Neuronal stem cell (in vitro differentiated cells): ENCODE results near the gene SLC7A10.

ENCODE experiments used
- DNase-seq: peaks from one replicate; pipeline ENCODE4 v3.0.0-alpha.2; 2013; ENCODE audit warnings: low spot score
- H2AFZ ChIP-seq: one replicate; pipeline ENCODE4 v1.6.1; 2013; ENCODE audit warnings: mild to moderate bottlenecking, low read length, inconsistent platforms
- H2AK5ac ChIP-seq: 2 replicates; pipeline ENCODE4 v1.6.1; 2013; ENCODE audit warnings: low read depth, mild to moderate bottlenecking, inconsistent platforms, low read length, moderate library complexity, mixed read lengths
- H2BK120ac ChIP-seq: 2 replicates; pipeline ENCODE4 v1.6.1; 2013; ENCODE audit warnings: low read depth, mild to moderate bottlenecking, inconsistent platforms, low read length, moderate library complexity, mixed read lengths
- H2BK12ac ChIP-seq: one replicate; pipeline ENCODE4 v1.6.1; 2013; ENCODE audit warnings: low read length, inconsistent platforms
- H2BK15ac ChIP-seq: 2 replicates; pipeline ENCODE4 v1.6.1; 2013; ENCODE audit warnings: mild to moderate bottlenecking, low read length, inconsistent platforms, mixed read lengths
- H2BK5ac ChIP-seq: one replicate; pipeline ENCODE4 v1.6.1; 2013; ENCODE audit warnings: inconsistent platforms, mild to moderate bottlenecking, low read length, moderate library complexity
- H3K14ac ChIP-seq: one replicate; pipeline ENCODE4 v1.6.1; 2013; ENCODE audit warnings: low read length, inconsistent platforms
- H3K18ac ChIP-seq: 2 replicates; pipeline ENCODE4 v1.6.1; 2013; ENCODE audit warnings: low read length, inconsistent platforms
- H3K23ac ChIP-seq: 2 replicates; pipeline ENCODE4 v1.6.1; 2013; ENCODE audit warnings: low read depth, mild to moderate bottlenecking, mixed read lengths, low read length, inconsistent platforms; ENCODE audit not compliant: poor library complexity
- H3K27ac ChIP-seq: replicated peaks from 3 replicates; pipeline ENCODE4 v1.5.1; 2013; ENCODE audit warnings: low read length, inconsistent platforms
- H3K27me3 ChIP-seq, 3 experiments: 2 replicates each; pipeline ENCODE4 v1.6.1; 2013; ENCODE audit warnings: low read length in 3 of 3, mild to moderate bottlenecking in 2 of 3, inconsistent platforms in 1 of 3, low read depth in 1 of 3, mixed read lengths in 1 of 3, moderate library complexity in 1 of 3; ENCODE audit not compliant: control insufficient read depth in 3 of 3, insufficient read depth in 3 of 3
- H3K36me3 ChIP-seq, 2 donors: replicated peaks in 1 of 2; 2 replicates each; pipeline ENCODE4 v1.6.1; 2013; ENCODE audit warnings: low read length in 2 of 2; ENCODE audit not compliant: control insufficient read depth in 2 of 2, insufficient read depth in 2 of 2
- H3K4ac ChIP-seq: 2 replicates; pipeline ENCODE4 v1.6.1; 2013; ENCODE audit warnings: inconsistent platforms, mild to moderate bottlenecking, low read length, moderate library complexity
- H3K4me1 ChIP-seq, 2 donors: 1 replicate in 1 of 2; 2 replicates in 1 of 2; pipeline ENCODE4 v1.6.1; 2013; ENCODE audit warnings: low read length in 2 of 2, low read depth in 1 of 2; ENCODE audit not compliant: control insufficient read depth in 2 of 2, insufficient read depth in 1 of 2
- H3K4me2 ChIP-seq: one replicate; pipeline ENCODE4 v1.6.1; 2013; ENCODE audit warnings: mild to moderate bottlenecking, low read length, inconsistent platforms; ENCODE audit not compliant: insufficient read depth, poor library complexity, severe bottlenecking
- H3K4me3 ChIP-seq, 2 donors: 2 replicates each; pipeline ENCODE4 v1.5.1; 2013; ENCODE audit warnings: low read length in 2 of 2, mild to moderate bottlenecking in 2 of 2, inconsistent platforms in 1 of 2, moderate library complexity in 1 of 2
- H3K79me1 ChIP-seq: one replicate; pipeline ENCODE4 v1.6.1; 2013; ENCODE audit warnings: low read depth, mild to moderate bottlenecking, inconsistent platforms, low read length, moderate library complexity
- H3K9ac ChIP-seq: one replicate; pipeline ENCODE4 v1.6.1; 2013; ENCODE audit warnings: mild to moderate bottlenecking, low read depth, low read length, inconsistent platforms; ENCODE audit not compliant: poor library complexity
- H3K9me3 ChIP-seq, 2 donors: replicated peaks in 1 of 2; 2 replicates each; pipeline versions ENCODE3 to v1.6.1; 2013; ENCODE audit warnings: low read length in 2 of 2, mild to moderate bottlenecking in 2 of 2, inconsistent platforms in 1 of 2, low read depth in 1 of 2, mixed read lengths in 1 of 2, moderate library complexity in 1 of 2; ENCODE audit not compliant: control insufficient read depth in 2 of 2, insufficient read depth in 1 of 2
- H4K8ac ChIP-seq: one replicate; pipeline ENCODE4 v1.6.1; 2013; ENCODE audit warnings: low read depth, mild to moderate bottlenecking, inconsistent platforms, low read length, moderate library complexity
- H4K91ac ChIP-seq: one replicate; pipeline ENCODE4 v1.6.1; 2013; ENCODE audit warnings: low read length, low read depth, mild to moderate bottlenecking, inconsistent platforms; ENCODE audit not compliant: poor library complexity
- WGBS, 2 donors: extraction: QIAGEN DNeasy Blood & Tissue Kit; methylation state at CpG; one replicate each; pipeline ENCODE4 v1.1.7; 2013; ENCODE audit warnings: missing lambda C conversion rate in 2 of 2, mixed read lengths in 1 of 2; ENCODE audit not compliant: insufficient read length in 2 of 2, insufficient replicate concordance in 1 of 2; ENCODE audit errors: extremely low coverage in 2 of 2; 5-methylcytosine and 5-hydroxymethylcytosine counted together

The SLC7A10 gene

DNA sequence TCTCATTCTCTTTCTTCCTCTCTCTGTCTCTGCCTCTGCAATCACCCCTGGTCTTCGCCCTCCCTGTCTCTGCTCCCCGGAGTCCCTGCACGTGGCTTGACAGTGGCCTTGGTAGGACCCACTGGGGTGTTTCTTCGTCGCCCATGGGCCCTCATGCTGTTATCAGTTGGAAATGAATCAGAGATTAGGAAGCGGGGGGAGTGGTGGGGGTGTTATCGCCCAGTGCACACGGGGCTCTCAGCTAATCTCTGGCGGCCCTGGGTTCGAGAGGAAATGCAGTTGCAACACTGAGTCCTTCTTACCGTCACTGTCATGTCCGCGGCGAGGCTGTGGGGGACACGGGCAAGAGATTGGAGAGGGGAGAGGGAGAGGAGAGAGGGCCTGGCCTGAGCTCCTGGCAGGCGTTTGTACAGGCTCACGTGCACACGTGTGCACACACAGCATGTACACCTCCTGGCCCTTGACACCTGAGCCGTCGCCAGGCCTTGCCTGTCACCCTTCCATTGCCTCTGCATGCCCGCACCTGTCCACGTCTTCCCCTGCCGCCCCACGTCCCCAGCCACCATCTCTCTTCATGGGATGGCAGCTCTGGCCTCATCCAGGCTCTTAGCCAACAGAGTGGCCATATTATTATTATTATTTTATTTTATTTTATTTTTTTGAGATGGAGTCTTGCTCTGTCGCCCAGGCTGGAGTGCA lies 37.8 kb upstream of the SLC7A10 start:
- Histone ChIP-seq H2AK5ac (peak overlapping the region; percentile 88), H3K36me3 (no peaks in the 10 kb centered on the region)
- DNase-seq = no peak

GRCh38 chr19:33261511-33262189 lies 36.0 kb upstream of the SLC7A10 start:
- Histone ChIP-seq H3K36me3 (no peaks in the 10 kb centered on the region), H3K4me1 (no peaks in the 10 kb centered on the region), H3K4me3 (no peak overlapping the region), H3K23ac (no peak overlapping the region), H2BK12ac (peak overlapping the region; percentile 41), H3K27me3 (peaks cover 0 to 19% (median 0%) of the 10 kb centered on the region in 3 experiments), H3K18ac (peak overlapping the region; percentile 64), H3K4ac (no peak overlapping the region), H3K9ac (peak overlapping the region; percentile 70), H2AK5ac (peak overlapping the region; percentile 75), H2BK120ac (no peak overlapping the region), H2AFZ (peak overlapping the region; percentile 29), H3K79me1 (no peaks in the 10 kb centered on the region), H3K27ac (no peak overlapping the region), H4K91ac (no peak overlapping the region), H4K8ac (peak overlapping the region; percentile 43), H3K14ac (peak overlapping the region; percentile 94), H2BK15ac (no peak overlapping the region), H2BK5ac (no peak overlapping the region), H3K9me3 (no peaks in the 10 kb centered on the region), H3K4me2 (no peak overlapping the region)
- DNase-seq = no peak
- WGBS, 2 donors = no CpG with 5 or more reads among the region's 14 CpGs

More for the DNA sequence above, 37.8 kb upstream of the SLC7A10 start:
- no CpG with 5 or more reads among the region's 25 CpGs for WGBS, 2 donors
- H3K4me3 ChIP-seq = no peak overlapping the region
- H2BK15ac ChIP-seq = no peak overlapping the region
- no peak overlapping the region for H3K4ac ChIP-seq
- H4K8ac ChIP-seq = no peak overlapping the region
- H3K4me2 ChIP-seq = no peak overlapping the region
- H3K9ac ChIP-seq = peak overlapping the region; percentile 21
- H3K18ac ChIP-seq = peak overlapping the region; percentile 64
- H3K79me1 ChIP-seq = no peaks in the 10 kb centered on the region
- no peak overlapping the region for H3K14ac ChIP-seq
- no peak overlapping the region for H2AFZ ChIP-seq
- no peaks in the 10 kb centered on the region for H3K9me3 ChIP-seq
- H3K23ac ChIP-seq = no peak overlapping the region
- H4K91ac ChIP-seq = no peak overlapping the region
- H2BK5ac ChIP-seq = no peak overlapping the region
- H2BK120ac ChIP-seq = peak overlapping the region; percentile 54
- peaks cover 0 to 32% (median 0%) of the 10 kb centered on the region in 3 experiments for H3K27me3 ChIP-seq
- no peak overlapping the region for H2BK12ac ChIP-seq
- no peaks in the 10 kb centered on the region for H3K4me1 ChIP-seq
- H3K27ac ChIP-seq = no peak overlapping the region

- Histone ChIP-seq H3K23ac (peak overlapping the region; percentile 89), H3K4me2 (no peak overlapping the region), H2AK5ac (peak overlapping the region; percentile 75), H3K4me3 (no peak overlapping the region), H3K18ac (peak overlapping the region; percentile 41), H3K27me3 (peaks cover 0 to 19% (median 0%) of the 10 kb centered on the region in 3 experiments), H4K8ac (no peak overlapping the region), H2BK120ac (peak overlapping the region; percentile 31), H2BK12ac (peak overlapping the region; percentile 22), H2BK5ac (no peak overlapping the region), H3K36me3 (no peaks in the 10 kb centered on the region), H3K4me1 (no peaks in the 10 kb centered on the region), H3K9ac (no peak overlapping the region), H3K14ac (peak overlapping the region; percentile 56), H2BK15ac (peak overlapping the region; percentile 37), H3K27ac (no peak overlapping the region), H4K91ac (no peak overlapping the region), H3K9me3 (no peaks in the 10 kb centered on the region), H2AFZ (no peak overlapping the region), H3K4ac (no peak overlapping the region), H3K79me1 (no peaks in the 10 kb centered on the region)
- WGBS, 2 donors = no CpG with 5 or more reads among the region's 24 CpGs
- DNase-seq = no peak
Observed at GRCh38 chr19:33260628-33261418, 35.2 kb upstream of the SLC7A10 start.

DNA sequence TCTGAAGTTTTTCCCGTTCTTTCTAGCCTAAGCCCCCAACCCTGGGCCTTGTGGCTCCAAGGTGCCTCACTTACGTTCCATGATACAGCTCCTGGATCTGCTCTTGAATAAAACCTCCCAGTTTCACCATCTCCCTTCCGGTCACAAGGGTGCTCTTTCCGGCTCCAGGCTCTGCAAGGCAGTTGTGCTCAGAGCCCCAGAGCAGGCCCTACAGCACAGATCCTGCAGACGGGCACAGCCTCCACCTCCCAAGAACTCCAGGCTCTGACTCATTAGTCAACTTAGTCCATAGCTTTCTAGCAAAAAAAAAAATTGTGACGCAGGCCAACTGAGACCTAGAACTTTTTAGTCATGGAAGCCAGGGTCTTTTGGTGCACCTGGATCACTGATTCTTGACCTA lies 33.9 kb upstream of the SLC7A10 start:
- no peak overlapping the region for H3K9ac ChIP-seq
- no peak overlapping the region for H3K4me2 ChIP-seq
- no peak overlapping the region for H3K23ac ChIP-seq
- no peak overlapping the region for H2AK5ac ChIP-seq
- H2BK5ac ChIP-seq = no peak overlapping the region
- H2BK120ac ChIP-seq = no peak overlapping the region
- H3K27me3 ChIP-seq = peaks cover 0 to 19% (median 0%) of the 10 kb centered on the region in 3 experiments
- WGBS, 2 donors = no CpG with 5 or more reads among the region's 6 CpGs
- H4K8ac ChIP-seq = no peak overlapping the region
- no peak overlapping the region for H2AFZ ChIP-seq
- no peak overlapping the region for H3K18ac ChIP-seq
- no peak overlapping the region for H3K14ac ChIP-seq
- H3K27ac ChIP-seq = no peak overlapping the region
- H3K79me1 ChIP-seq = no peaks in the 10 kb centered on the region
- no peak overlapping the region for H3K4ac ChIP-seq
- H3K4me1 ChIP-seq = no peaks in the 10 kb centered on the region
- H3K4me3 ChIP-seq = no peak overlapping the region
- no peak overlapping the region for H4K91ac ChIP-seq
- H3K9me3 ChIP-seq = no peaks in the 10 kb centered on the region
- H2BK12ac ChIP-seq = no peak overlapping the region
- no peaks in the 10 kb centered on the region for H3K36me3 ChIP-seq
- H2BK15ac ChIP-seq = no peak overlapping the region
- DNase-seq = no peak
